K562 (cell line): ENCODE measurements around the gene DALRD3. TPM values are rescaled to one million over a fixed set of nuclear protein-coding genes. Genes with fewer than 3 reads are reported as not detected.
A peak's percentile ranks its signal among the peaks of the same experiment; 100 is the strongest.

Experiments
- ETS2 ChIP-seq: IDR thresholded peaks from 2 replicates; pipeline ENCODE4 v1.6.1; 2016; ENCODE audit warnings: borderline replicate concordance, missing genetic modification characterization, mild to moderate bottlenecking, moderate library complexity, missing compliant biosample characterization; ENCODE audit not compliant: poor library complexity, severe bottlenecking
- ETV1 ChIP-seq: fragments of 450-650 bp; conservative IDR thresholded peaks from 2 replicates; pipeline ENCODE4 v1.6.1; 2016; ENCODE audit warnings: missing genetic modification characterization, control low read depth, low read depth, missing compliant biosample characterization
- FOXP1 ChIP-seq: sonication (generic); formaldehyde crosslinking; IDR thresholded peaks from 2 replicates; pipeline ENCODE4 v1.8.0; 2022; ENCODE audit warnings: mild to moderate bottlenecking, missing genetic modification reagents
- FUS ChIP-seq: fragments of 200-400 bp; formaldehyde crosslinking; optimal IDR thresholded peaks from 2 replicates; pipeline ENCODE3; 2017; ENCODE audit warnings: low read depth, low read length
- HEY1 ChIP-seq: fragments of 250-450 bp; sonication (Bioruptor Pico); IDR thresholded peaks from 2 replicates; pipeline ENCODE4 v1.5.0; 2020; ENCODE audit warnings: mild to moderate bottlenecking, moderate library complexity, borderline replicate concordance
- HMG20A ChIP-seq: fragments of 450-650 bp; formaldehyde crosslinking; conservative IDR thresholded peaks from 2 replicates; pipeline ENCODE4 v1.4.0; 2020; ENCODE audit warnings: mild to moderate bottlenecking, mixed read lengths
- POLR2G ChIP-seq: fragments of 200-400 bp; formaldehyde crosslinking; IDR thresholded peaks from 2 replicates; pipeline ENCODE4 v1.6.1; 2017; ENCODE audit warnings: low read depth, mild to moderate bottlenecking, antibody characterized with exemption, low read length, moderate library complexity
- PPARD ChIP-seq: fragments of 250-450 bp; sonication (Bioruptor Pico); IDR thresholded peaks from 2 replicates; pipeline ENCODE4 v1.8.0; 2022; ENCODE audit warnings: inconsistent platforms, mild to moderate bottlenecking, moderate library complexity
- SMARCA4 ChIP-seq: fragments of 450-650 bp; IDR thresholded peaks from 2 replicates; pipeline ENCODE4 v1.6.1; 2016
- THRAP3 ChIP-seq: fragments of 450-650 bp; IDR thresholded peaks from 2 replicates; pipeline ENCODE4 v1.6.1; 2016; ENCODE audit warnings: mild to moderate bottlenecking, inconsistent platforms, borderline replicate concordance
- YBX1 ChIP-seq: fragments of 450-650 bp; IDR thresholded peaks from 2 replicates; pipeline ENCODE4 v1.7.1; 2016; ENCODE audit warnings: mild to moderate bottlenecking
- ZNF253 ChIP-seq: fragments of 250-450 bp; sonication (Bioruptor Pico); conservative IDR thresholded peaks from 2 replicates; pipeline ENCODE4 v1.6.1; 2021; ENCODE audit warnings: mild to moderate bottlenecking
- ZNF561 ChIP-seq: fragments of 450-650 bp; formaldehyde crosslinking; conservative IDR thresholded peaks from 2 replicates; pipeline ENCODE4 v1.4.0; 2020; ENCODE audit warnings: mild to moderate bottlenecking, moderate library complexity
- ZNF717 ChIP-seq: fragments of 250-450 bp; sonication (Bioruptor Pico); IDR thresholded peaks from 2 replicates; pipeline ENCODE4 v1.5.0; 2021
- ZSCAN29 ChIP-seq: fragments of 450-650 bp; IDR thresholded peaks from 2 replicates; pipeline ENCODE4 v1.6.1; 2017
- polyA plus RNA-seq, 8 experiments: library from polyadenylated mRNA; depleted of rRNA in 4 of 8; stranded (reverse) in 5 of 8; unstranded in 3 of 8; fragments of >200 nt; fragmentation: Nextera tagmentation in 2 of 8; fragmentation: Illumina TruSeq in 1 of 8; extraction: Ambion mirVana in 2 of 8; extraction: Trizol in 1 of 8; gene quantifications; 2 replicates each; pipeline versions ENCODE4 v1.2.1 to v1.2.3, GENCODE V29; 2011 to 2014; ENCODE audit warnings: inconsistent platforms in 1 of 8, missing spikeins in 1 of 8
- total RNA-seq, 7 experiments: library from RNA; depleted of rRNA in 6 of 7; stranded (reverse); fragments of >200 nt in 6 of 7; fragmentation: Illumina TruSeq in 2 of 7; extraction: Trizol in 2 of 7; gene quantifications; 2 replicates each; pipeline versions ENCODE4 v1.2.1 to v1.2.3, GENCODE V29; 2011 to 2021; ENCODE audit warnings: low replicate concordance in 1 of 7
- TF ChIP-seq, protein P1 (sequence below): sonication (generic); formaldehyde crosslinking; IDR thresholded peaks from 2 replicates; pipeline ENCODE4 v1.5.0; 2020; ENCODE audit warnings: missing genetic modification reagents
- TF ChIP-seq, protein P2 (sequence below): sonication (generic); formaldehyde crosslinking; IDR thresholded peaks from 2 replicates; pipeline ENCODE4 v1.4.0; 2020; ENCODE audit warnings: mild to moderate bottlenecking, missing genetic modification reagents
- TF ChIP-seq, protein P3 (sequence below): fragments of 250-450 bp; sonication (Bioruptor Pico); IDR thresholded peaks from 2 replicates; pipeline ENCODE4 v1.8.0; 2021; ENCODE audit warnings: moderate library complexity, mild to moderate bottlenecking, inconsistent platforms
- TF ChIP-seq, protein P4 (sequence below): sonication (generic); formaldehyde crosslinking; IDR thresholded peaks from 2 replicates; pipeline ENCODE4 v1.8.0; 2023; ENCODE audit warnings: mild to moderate bottlenecking, missing genetic modification reagents
- TF ChIP-seq, protein P5 (sequence below): sonication (generic); formaldehyde crosslinking; IDR thresholded peaks from 2 replicates; pipeline ENCODE4 v1.8.0; 2022; ENCODE audit warnings: mild to moderate bottlenecking, missing genetic modification reagents

Gene DALRD3
- total and polyA plus RNA-seq, 9 of the 15 experiments (the other 6 are each of a cell fraction or from before 2014, with no cell fraction given), result 6.6 to 31.3 (median 14.4) TPM

DNA sequence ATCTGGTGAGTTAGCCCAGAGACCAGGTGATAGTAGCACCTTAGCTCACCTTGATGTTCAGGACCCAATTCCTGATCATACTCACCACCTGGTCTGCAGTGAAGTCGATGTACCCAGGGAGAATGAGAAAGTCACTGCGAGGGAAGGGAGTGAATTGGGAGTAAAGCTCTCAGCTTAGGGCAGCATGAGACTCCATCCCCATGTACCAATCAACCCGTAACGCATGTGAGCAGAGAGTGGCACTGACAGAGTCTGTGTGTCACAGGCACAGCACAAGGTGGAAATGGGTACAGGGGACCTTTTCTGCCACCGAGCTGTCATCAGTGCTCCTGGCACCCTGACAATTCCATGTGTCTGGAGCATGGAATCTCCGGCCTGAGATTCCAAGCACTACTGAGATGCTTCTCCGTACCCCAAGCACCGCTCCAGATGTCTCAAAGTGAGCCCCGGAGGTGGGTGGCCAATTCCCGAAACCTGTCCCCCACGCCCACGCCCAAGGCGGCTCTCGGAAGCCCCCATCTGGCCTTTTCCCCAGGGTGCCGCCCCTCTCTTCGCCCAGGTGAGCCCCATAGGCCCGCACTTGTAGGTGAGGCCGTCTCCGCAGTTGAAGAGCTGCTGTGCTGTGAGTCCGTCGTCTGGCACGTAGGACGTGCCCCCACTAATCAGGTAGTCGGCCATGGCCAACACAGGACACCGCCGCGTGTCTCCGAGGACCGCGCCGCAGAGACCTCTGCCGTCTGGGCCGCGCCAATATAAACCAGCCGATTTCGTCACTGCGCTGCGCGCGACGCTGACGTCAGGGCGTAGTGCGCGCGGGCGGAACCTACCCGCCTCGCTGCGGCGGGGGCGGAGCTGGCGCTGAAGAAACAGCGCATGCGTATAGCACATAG is 10.5 kb upstream of the DALRD3 start, which contains the start of gene IMPDH2 (continued):
- TF ChIP-seq, protein P1, sequence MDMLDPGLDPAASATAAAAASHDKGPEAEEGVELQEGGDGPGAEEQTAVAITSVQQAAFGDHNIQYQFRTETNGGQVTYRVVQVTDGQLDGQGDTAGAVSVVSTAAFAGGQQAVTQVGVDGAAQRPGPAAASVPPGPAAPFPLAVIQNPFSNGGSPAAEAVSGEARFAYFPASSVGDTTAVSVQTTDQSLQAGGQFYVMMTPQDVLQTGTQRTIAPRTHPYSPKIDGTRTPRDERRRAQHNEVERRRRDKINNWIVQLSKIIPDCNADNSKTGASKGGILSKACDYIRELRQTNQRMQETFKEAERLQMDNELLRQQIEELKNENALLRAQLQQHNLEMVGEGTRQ (CRISPR knock-in tag), result no peak
- no peak for TF ChIP-seq ETS2 (tag)
- no peak for TF ChIP-seq ZNF717
- no peak for TF ChIP-seq ZSCAN29
- peak; percentile 100 for TF ChIP-seq POLR2G
- no peak for TF ChIP-seq THRAP3
- TF ChIP-seq, protein P2, sequence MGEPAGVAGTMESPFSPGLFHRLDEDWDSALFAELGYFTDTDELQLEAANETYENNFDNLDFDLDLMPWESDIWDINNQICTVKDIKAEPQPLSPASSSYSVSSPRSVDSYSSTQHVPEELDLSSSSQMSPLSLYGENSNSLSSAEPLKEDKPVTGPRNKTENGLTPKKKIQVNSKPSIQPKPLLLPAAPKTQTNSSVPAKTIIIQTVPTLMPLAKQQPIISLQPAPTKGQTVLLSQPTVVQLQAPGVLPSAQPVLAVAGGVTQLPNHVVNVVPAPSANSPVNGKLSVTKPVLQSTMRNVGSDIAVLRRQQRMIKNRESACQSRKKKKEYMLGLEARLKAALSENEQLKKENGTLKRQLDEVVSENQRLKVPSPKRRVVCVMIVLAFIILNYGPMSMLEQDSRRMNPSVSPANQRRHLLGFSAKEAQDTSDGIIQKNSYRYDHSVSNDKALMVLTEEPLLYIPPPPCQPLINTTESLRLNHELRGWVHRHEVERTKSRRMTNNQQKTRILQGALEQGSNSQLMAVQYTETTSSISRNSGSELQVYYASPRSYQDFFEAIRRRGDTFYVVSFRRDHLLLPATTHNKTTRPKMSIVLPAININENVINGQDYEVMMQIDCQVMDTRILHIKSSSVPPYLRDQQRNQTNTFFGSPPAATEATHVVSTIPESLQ (CRISPR knock-in tag), result no peak; the same call in 1 of the 2 replicates
- TF ChIP-seq, protein P3, sequence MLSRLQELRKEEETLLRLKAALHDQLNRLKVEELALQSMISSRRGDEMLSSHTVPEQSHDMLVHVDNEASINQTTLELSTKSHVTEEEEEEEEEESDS (CRISPR knock-in tag), result no peak
- TF ChIP-seq ZNF561 (CRISPR knock-in tag), result no peak
- TF ChIP-seq YBX1, result no peak
- no peak for TF ChIP-seq HMG20A (CRISPR knock-in tag)
- no peak for TF ChIP-seq PPARD (CRISPR knock-in tag)
- TF ChIP-seq, protein P4, sequence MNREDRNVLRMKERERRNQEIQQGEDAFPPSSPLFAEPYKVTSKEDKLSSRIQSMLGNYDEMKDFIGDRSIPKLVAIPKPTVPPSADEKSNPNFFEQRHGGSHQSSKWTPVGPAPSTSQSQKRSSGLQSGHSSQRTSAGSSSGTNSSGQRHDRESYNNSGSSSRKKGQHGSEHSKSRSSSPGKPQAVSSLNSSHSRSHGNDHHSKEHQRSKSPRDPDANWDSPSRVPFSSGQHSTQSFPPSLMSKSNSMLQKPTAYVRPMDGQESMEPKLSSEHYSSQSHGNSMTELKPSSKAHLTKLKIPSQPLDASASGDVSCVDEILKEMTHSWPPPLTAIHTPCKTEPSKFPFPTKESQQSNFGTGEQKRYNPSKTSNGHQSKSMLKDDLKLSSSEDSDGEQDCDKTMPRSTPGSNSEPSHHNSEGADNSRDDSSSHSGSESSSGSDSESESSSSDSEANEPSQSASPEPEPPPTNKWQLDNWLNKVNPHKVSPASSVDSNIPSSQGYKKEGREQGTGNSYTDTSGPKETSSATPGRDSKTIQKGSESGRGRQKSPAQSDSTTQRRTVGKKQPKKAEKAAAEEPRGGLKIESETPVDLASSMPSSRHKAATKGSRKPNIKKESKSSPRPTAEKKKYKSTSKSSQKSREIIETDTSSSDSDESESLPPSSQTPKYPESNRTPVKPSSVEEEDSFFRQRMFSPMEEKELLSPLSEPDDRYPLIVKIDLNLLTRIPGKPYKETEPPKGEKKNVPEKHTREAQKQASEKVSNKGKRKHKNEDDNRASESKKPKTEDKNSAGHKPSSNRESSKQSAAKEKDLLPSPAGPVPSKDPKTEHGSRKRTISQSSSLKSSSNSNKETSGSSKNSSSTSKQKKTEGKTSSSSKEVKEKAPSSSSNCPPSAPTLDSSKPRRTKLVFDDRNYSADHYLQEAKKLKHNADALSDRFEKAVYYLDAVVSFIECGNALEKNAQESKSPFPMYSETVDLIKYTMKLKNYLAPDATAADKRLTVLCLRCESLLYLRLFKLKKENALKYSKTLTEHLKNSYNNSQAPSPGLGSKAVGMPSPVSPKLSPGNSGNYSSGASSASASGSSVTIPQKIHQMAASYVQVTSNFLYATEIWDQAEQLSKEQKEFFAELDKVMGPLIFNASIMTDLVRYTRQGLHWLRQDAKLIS (CRISPR knock-in tag), result peak; percentile 87
- TF ChIP-seq HEY1 (CRISPR knock-in tag), result no peak; the same call in 1 of the 2 replicates
- TF ChIP-seq FUS, result no peak
- no peak for TF ChIP-seq ZNF253 (CRISPR knock-in tag)
- TF ChIP-seq ETV1 (tag), result no peak
- no peak for TF ChIP-seq SMARCA4
- TF ChIP-seq, protein P5, sequence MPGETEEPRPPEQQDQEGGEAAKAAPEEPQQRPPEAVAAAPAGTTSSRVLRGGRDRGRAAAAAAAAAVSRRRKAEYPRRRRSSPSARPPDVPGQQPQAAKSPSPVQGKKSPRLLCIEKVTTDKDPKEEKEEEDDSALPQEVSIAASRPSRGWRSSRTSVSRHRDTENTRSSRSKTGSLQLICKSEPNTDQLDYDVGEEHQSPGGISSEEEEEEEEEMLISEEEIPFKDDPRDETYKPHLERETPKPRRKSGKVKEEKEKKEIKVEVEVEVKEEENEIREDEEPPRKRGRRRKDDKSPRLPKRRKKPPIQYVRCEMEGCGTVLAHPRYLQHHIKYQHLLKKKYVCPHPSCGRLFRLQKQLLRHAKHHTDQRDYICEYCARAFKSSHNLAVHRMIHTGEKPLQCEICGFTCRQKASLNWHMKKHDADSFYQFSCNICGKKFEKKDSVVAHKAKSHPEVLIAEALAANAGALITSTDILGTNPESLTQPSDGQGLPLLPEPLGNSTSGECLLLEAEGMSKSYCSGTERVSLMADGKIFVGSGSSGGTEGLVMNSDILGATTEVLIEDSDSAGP (CRISPR knock-in tag), result 0 out of 2 replicates have a peak, but pooled peaks have one; percentile 37
- TF ChIP-seq FOXP1 (CRISPR knock-in tag), result peak; percentile 68; the same call in 1 of the 2 replicates
